HG03103 (cell line): ENCODE measurements around the gene URI1.

Experiments
- ATAC-seq: cut with Tn5 transposase; IDR thresholded peaks from one replicate; pipeline ENCODE4 v1.9.1; 2021; ENCODE audit warnings: low read depth; ENCODE audit not compliant: unreplicated experiment

Gene URI1

DNA sequence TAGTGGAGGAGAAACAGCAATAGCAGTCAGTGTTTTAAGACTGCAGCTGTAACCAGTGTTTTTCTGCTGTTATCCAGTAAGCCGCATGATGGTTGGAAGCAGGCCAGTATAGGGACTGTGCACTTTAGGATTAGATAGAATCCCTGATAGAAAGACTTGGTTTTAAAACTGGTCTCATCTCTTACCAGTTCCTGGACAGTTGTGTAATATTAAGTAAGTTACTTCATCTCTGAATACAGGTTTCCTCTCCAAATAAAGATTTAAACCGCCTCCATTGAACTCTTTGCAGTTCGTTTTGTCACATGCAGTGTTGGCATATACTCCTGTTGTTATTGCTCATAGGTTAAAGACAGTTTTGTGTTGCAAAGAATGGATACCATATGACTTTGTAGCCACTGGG is 25.6 kb downstream of the URI1 start:
- ATAC-seq: no peak

GRCh38 chr19:29969891-29970290 is 27.9 kb downstream of the URI1 start:
- no peak for ATAC-seq

DNA sequence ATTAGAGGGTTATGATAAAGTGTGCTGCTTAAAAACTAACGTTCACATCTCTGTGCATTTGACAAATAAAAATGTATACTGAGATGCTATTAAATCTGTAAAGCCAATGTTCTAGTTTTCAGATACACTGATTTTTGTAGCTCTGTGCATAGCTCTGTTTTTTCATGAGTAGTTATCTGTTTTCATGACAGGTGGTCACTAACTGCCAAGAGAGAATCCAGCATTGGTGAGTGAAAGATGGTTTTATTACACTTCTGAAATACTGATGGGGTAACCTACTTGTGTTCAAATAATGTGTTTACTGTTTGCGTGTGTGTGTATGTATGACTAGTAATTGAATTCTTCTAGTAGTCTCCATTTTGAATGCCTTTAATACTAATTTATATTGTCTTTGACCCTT is 29.0 kb downstream of the URI1 start:
- ATAC-seq: no peak

DNA sequence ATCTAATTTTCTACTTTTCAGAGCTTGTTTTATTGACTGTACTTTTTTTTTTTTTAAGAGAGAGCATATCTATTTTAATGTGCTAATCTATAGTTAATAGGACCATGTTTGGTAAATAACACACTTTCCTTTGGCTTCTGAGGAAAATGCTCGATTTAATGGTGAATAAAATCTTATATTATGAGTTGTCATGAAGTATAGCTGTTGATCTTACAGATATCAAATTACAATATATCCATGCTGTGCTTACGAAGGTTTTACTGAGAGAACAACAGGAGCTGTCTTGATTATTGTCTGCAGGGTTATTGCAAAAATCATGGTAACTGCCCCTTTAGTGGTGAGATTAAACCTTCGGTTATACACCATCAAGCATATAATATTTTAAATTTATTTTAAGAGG is 29.6 kb downstream of the URI1 start:
- no peak for ATAC-seq

- ATAC-seq: no peak
Observed at GRCh38 chr19:29974701-29975100, 32.7 kb downstream of the URI1 start.

DNA sequence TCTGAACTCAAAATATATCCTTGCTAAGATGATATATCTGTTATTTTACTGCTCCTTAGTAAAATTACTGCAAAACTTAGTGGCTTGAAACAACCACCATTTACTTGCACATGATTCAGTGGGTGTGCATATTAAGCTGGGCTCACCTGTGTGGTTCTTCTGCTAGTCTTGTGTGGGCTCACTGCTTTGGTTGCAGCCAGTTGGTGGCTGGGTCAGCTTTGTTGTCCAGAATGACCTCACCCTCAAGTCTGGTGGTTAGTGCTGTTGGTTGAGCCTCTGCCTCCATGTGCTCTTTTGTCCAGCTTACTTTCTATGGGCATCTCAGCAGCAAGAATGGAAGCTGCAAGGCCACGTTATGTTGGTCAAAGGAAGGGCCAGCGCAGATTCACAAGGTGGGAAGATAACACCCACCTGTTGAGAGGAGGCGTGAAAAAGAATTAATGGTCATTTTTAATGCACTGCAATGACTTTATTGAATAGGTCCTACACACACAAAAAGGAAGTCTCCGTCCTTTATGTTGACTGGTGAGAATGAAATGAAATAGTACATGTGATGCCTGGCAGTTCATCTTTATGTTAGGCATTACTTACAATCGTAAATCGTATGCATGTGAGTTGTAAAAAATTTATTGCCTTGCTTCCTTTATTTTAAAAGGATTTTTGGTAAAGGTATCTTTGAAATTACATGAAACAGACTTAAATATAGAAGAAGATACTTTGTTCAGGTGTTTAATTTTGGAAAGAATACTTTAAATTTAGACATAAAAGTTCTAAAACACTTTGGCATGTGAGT is 34.3 kb downstream of the URI1 start:
- no peak for ATAC-seq

DNA sequence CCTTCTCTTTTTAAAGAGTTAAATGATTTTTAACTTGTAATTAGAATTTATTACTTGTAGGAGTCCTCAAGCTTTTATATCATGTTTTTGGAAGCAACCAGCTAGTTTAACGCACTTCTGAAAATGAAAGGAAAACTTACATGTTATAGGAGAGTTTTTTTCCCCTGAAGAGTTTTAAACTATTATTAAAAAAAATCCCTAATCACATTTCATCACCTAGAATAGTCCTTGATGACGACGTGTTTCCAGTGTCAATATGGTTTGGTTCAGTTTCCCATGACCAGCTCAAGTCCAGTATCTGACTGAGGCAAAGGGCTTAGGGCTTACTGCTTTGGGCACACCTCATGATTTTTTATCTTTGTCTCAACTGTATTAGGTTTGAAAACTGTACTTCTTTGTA is 36.0 kb downstream of the URI1 start:
- ATAC-seq: no peak

DNA sequence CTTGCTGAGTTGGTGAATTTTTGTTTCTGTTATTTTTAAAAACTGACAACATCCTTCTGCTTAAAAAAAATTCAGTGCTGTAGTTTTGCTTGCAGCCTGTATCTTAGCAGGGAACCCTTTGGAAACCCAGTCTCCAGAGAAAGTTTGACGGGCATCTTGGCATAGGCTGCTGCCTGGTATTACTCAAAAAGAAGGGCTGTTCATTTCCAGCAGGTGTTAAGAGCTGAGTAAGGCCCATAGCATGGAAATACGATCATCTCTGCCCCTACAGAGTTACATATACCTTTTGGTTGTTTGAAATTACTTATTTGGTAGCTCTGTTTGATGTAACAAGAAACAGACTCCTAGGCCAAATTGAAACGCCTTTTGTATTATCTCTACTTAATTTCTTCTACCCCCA is 41.5 kb downstream of the URI1 start:
- no peak for ATAC-seq

- ATAC-seq: no peak
Observed at GRCh38 chr19:29985196-29985595, 43.2 kb downstream of the URI1 start.

DNA sequence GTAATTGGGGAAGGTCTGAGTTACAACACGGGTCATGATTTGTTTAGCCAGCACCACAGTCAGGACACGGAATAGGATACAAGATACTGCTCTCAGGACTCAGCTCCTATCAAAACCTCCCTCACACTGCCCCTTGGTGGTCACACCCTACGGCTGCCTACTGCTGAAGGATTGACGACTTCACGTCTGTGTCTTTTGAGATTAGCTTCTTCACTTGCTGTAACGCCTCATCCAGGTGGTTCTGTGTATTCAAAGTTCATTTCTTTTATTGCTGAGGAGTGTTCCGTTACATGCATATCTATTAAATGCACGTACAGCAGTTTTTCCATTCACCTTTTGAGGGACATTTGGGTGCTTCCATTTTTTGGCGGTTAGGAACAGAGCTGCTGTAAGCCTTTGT is 46.3 kb downstream of the URI1 start:
- ATAC-seq: no peak

DNA sequence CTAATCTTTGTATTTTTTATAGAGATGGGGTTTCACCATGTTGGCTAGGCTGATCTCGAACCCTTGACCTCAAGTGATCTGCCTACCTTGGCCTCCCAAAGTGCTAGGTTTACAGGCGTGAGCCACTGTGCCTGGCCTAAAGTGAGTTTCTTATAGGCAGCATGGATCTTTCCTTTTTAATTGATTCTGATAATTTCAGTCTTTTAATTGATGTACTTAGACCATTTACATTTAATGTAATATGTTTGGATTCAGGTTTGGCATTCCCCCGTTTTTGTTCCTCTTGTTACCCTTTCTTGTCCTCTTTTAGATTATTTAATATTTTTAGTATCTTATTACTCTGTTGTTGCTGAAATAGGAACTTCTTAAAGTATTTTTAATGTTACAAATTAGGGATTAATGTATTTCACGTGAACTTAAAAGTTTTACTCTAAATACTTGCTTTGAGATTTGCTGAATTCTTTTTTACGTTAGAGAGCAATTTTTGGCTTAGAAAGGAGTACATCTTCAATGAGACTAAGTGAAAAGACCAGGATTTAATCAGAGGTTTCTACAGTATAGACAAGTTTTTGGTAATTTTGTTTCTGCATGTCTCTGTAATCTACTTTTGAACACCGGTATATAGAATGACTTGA is 50.3 kb downstream of the URI1 start:
- no peak for ATAC-seq

DNA sequence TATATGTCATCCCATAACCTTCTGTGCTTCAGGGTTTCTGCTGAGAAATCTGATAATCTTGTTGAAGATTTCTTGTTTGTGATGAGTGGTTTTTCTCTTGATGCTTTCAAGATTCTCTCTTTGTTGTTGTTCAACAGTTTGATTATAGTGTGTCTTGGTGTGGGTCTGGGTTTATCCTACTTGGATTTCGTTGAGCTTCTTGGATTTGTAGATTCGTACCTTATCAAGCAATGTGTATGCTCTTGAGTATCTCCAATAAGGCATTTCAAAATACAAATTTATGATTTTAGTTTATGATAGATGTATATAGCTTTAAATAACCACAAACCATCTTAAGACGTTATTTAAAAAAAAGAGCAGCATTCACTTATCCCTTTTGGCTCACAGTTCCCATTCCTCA is 57.5 kb downstream of the URI1 start:
- no peak for ATAC-seq

GRCh38 chr19:30000862-30001261 is 58.8 kb downstream of the URI1 start:
- ATAC-seq: no peak

GRCh38 chr19:30001301-30001700 is 59.3 kb downstream of the URI1 start:
- no peak for ATAC-seq

DNA sequence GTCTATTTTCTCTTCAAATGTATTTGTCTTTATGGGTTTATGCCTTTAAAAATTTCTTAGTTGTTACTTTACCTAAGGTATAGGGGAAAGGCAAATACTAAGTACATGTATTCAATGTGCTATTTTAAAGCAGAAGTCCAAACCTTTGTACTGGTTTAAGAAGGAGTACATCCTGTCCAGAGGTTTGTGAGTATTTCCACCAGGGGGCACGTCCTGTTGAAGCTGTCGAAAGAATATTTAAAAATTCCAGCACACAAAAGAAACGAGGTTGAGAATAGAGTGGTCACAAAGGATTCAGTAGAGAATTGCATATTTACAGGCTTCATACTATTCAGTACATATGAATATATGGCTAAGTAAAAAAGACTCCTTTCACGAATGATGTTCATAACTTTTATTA is 59.8 kb downstream of the URI1 start:
- ATAC-seq: no peak

GRCh38 chr19:30003866-30004265 is 61.8 kb downstream of the URI1 start:
- ATAC-seq: no peak

DNA sequence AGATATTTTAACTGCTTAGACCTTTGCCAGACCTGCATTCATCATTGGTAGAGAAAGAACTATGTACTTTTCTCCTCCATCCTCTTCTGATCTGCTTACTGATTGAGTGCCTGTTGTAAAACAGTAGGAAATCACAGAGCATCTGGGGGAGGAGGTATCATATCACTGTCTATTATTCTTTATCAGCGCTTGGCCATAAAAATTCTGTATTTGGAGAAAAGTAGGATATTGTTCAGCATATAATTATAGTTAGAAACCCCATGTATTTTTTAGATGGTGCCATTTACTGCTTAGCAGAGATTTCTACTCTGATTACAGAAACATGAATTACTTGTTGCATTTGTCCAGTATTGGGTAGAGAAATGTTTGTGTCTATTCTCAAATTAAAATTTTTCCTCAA is 62.4 kb downstream of the URI1 start:
- no peak for ATAC-seq

GRCh38 chr19:30006207-30006606 is 64.2 kb downstream of the URI1 start:
- no peak for ATAC-seq

- ATAC-seq: no peak
Observed at GRCh38 chr19:30008169-30008568, 66.1 kb downstream of the URI1 start.

DNA sequence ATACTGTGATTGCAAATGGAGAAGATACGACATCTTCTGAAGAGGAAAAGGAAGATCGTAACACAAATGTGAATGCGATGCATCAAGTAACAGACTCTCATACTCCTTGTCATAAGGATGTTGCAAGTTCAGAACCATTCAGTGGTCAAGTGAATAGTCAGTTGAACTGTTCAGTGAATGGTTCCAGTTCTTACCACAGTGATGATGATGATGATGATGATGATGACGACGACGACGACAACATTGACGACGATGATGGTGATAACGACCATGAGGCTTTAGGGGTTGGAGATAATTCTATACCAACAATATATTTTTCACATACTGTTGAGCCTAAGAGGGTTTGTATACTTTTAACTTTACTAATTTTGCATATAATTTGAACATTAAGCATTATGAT is 67.0 kb downstream of the URI1 start:
- no peak for ATAC-seq

- no peak for ATAC-seq
Observed at GRCh38 chr19:30011051-30011578, 69.1 kb downstream of the URI1 start.

DNA sequence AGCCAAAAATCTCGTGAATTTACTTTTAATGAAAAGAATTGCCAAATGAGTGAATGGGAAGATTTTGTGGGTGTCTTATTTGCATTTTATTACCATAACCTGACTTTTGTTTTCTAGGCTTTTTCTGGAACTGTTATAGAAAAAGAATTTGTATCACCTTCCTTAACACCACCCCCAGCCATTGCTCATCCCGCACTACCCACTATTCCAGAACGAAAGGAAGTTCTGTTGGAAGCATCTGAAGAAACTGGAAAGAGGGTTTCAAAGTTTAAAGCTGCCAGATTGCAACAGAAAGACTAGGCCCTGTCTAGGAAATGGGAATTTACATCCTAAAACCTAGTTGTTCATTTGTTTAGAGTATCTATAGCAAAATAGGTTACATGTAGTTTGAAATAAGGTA is 72.7 kb downstream of the URI1 start:
- ATAC-seq: no peak
